GM10847 (cell line): ENCODE results near the gene MED31.

Experiments used
- POLR2A ChIP-seq: IDR thresholded peaks from 2 replicates; pipeline ENCODE4 v1.6.1; 2011; ENCODE audit not compliant: insufficient read length; ENCODE audit errors: extremely low read depth

The MED31 gene

GRCh38 chr17:6605142-6605541, 46.3 kb downstream of the MED31 start:
- TF ChIP-seq POLR2A: no peak

GRCh38 chr17:6603744-6604325, 47.6 kb downstream of the MED31 start:
- no peak for TF ChIP-seq POLR2A

GRCh38 chr17:6602141-6602540, 49.3 kb downstream of the MED31 start:
- no peak for TF ChIP-seq POLR2A

GRCh38 chr17:6599364-6599763, 52.0 kb downstream of the MED31 start:
- no peak for TF ChIP-seq POLR2A

GRCh38 chr17:6597727-6598126, 53.7 kb downstream of the MED31 start:
- no peak for TF ChIP-seq POLR2A

GRCh38 chr17:6596941-6597340, 54.5 kb downstream of the MED31 start:
- TF ChIP-seq POLR2A: no peak

GRCh38 chr17:6596511-6596910, 54.9 kb downstream of the MED31 start:
- TF ChIP-seq POLR2A: no peak

- TF ChIP-seq POLR2A: no peak
These were observed 55.3 kb downstream of the MED31 start for GRCh38 chr17:6596081-6596480.
